Heart left ventricle (tissue), 13 donors: Measurements from ENCODE around the gene MYO1E.

Source experiments
- CTCF ChIP-seq, 12 donors: fragments of 200-600 bp; sonication (generic) in 4 of 12; IDR thresholded peaks; one replicate each; pipeline versions ENCODE4 v1.5.0 to v1.8.0; 2018 to 2022; ENCODE audit warnings: antibody characterized with exemption in 12 of 12, mild to moderate bottlenecking in 5 of 12
- POLR2A ChIP-seq, 2 donors: fragments of 450-650 bp; IDR thresholded peaks; one replicate each; pipeline ENCODE4 v1.6.1; 2017; ENCODE audit warnings: antibody characterized with exemption in 2 of 2, mild to moderate bottlenecking in 2 of 2, moderate library complexity in 2 of 2
- donor health status: ischemic (EF 13 %, LVEDD 7.1; RV severe dilation, severe dysfunction).
- donor health status: DM: no; HTN: yes; CAD: no.
- donor health status: DM: no; HTN: no; CAD: no.
- donor health status: ischemic (EF 25% LVEDD 6.9; RV normal size, moderate dysfunction).
- donor health status: ischemic (EF 25% LVEDD 5.7; RV mildly dilated, moderate dysfunction).
- donor health status: ischemic (EF 35%, LVEDD 5.7; RV mildly dilated, moderate dysfunction).
- donor health status: nonischemic (EF 11% LVEDD 7.7; RV severe dilation, severe dysfunction).
- donor health status: DM: yes; HTN: yes; CAD: no.
- donor health status: PGD.
- donor health status: ischemic (EF 29% LVEDD 5.4; RV normal size, mild dysfunction).
- donor health status: nonischemic (EF 23%, LVEDD 6.1; RV moderate dilation, normal function).

GRCh38 chr15:59227021-59227420 lies 145.7 kb downstream of the MYO1E start:
- no peak for TF ChIP-seq POLR2A (IDR thresholded peaks at IDR 0.05)
- no peak for TF ChIP-seq CTCF (IDR thresholded peaks at IDR 0.05)
